Transverse colon (tissue), 3 donors: ENCODE data around the gene ANO3.

Source experiments
- POLR2A ChIP-seq: fragments of 450-650 bp; IDR thresholded peaks from one replicate; pipeline ENCODE4 v1.6.1; 2016; ENCODE audit warnings: antibody characterized with exemption, mild to moderate bottlenecking, moderate library complexity
- TF ChIP-seq, protein P1 (sequence below), 5 experiments: fragments of 200-600 bp in 3 of 5; fragments of 450-650 bp in 2 of 5; sonication (generic) in 3 of 5; IDR thresholded peaks; 1 replicate in 2 of 5; 2 replicates in 3 of 5; pipeline ENCODE4 v1.5.1; 2016 to 2017; ENCODE audit warnings: antibody characterized with exemption in 5 of 5, inconsistent platforms in 3 of 5, mild to moderate bottlenecking in 2 of 5, moderate library complexity in 1 of 5

DNA sequence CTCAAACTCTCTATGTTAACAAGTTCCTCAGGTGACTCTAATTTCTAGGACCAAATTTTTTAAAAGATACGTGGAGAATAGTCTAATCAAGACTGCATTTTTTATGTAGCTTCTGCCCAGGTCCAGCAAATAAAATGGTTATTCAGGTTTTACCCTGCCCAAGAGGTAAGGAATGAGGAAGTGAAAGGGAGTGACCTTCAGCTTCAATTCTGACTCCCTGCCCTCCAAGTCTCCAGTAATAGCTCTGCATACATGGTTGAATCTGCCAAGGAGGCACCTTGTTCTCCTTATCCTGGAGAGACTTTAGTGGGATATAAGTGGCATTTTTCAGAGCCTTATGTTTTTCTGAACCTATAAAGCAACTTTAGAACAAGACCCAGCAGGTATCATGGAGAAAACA, 224.7 kb downstream of the ANO3 start:
- TF ChIP-seq, protein P1, sequence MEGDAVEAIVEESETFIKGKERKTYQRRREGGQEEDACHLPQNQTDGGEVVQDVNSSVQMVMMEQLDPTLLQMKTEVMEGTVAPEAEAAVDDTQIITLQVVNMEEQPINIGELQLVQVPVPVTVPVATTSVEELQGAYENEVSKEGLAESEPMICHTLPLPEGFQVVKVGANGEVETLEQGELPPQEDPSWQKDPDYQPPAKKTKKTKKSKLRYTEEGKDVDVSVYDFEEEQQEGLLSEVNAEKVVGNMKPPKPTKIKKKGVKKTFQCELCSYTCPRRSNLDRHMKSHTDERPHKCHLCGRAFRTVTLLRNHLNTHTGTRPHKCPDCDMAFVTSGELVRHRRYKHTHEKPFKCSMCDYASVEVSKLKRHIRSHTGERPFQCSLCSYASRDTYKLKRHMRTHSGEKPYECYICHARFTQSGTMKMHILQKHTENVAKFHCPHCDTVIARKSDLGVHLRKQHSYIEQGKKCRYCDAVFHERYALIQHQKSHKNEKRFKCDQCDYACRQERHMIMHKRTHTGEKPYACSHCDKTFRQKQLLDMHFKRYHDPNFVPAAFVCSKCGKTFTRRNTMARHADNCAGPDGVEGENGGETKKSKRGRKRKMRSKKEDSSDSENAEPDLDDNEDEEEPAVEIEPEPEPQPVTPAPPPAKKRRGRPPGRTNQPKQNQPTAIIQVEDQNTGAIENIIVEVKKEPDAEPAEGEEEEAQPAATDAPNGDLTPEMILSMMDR (IDR thresholded peaks at IDR 0.05): no peak
- no peak for TF ChIP-seq POLR2A
